Measurements from ENCODE around the gene PHYHD1.
A peak's percentile ranks its signal among the peaks of the same experiment; 100 is the strongest.

Gene PHYHD1

GRCh38 chr9:128901822-128902221 lies 19.0 kb upstream of the PHYHD1 start:
- TF ChIP-seq, protein P1, sequence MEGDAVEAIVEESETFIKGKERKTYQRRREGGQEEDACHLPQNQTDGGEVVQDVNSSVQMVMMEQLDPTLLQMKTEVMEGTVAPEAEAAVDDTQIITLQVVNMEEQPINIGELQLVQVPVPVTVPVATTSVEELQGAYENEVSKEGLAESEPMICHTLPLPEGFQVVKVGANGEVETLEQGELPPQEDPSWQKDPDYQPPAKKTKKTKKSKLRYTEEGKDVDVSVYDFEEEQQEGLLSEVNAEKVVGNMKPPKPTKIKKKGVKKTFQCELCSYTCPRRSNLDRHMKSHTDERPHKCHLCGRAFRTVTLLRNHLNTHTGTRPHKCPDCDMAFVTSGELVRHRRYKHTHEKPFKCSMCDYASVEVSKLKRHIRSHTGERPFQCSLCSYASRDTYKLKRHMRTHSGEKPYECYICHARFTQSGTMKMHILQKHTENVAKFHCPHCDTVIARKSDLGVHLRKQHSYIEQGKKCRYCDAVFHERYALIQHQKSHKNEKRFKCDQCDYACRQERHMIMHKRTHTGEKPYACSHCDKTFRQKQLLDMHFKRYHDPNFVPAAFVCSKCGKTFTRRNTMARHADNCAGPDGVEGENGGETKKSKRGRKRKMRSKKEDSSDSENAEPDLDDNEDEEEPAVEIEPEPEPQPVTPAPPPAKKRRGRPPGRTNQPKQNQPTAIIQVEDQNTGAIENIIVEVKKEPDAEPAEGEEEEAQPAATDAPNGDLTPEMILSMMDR (IDR thresholded peaks at IDR 0.05) = no peak
- no peak overlapping the region for H3K4me3 ChIP-seq
- no peaks in the 10 kb centered on the region for H3K27me3 ChIP-seq
- peaks cover 0 to 72% (median 44%) of the 10 kb centered on the region in 4 donors for H3K4me1 ChIP-seq
- no peaks in the 10 kb centered on the region for H3K9me3 ChIP-seq
- no peak for DNase-seq
- peaks cover 21 to 49% (median 39%) of the 10 kb centered on the region in 3 donors for H3K36me3 ChIP-seq
- intact Hi-C loops (cut with DNase I; ENCODE audit: low total_unique reads) = no loop called here
- peak overlapping the region; percentile 80 to 83 for H3K27ac ChIP-seq

DNA sequence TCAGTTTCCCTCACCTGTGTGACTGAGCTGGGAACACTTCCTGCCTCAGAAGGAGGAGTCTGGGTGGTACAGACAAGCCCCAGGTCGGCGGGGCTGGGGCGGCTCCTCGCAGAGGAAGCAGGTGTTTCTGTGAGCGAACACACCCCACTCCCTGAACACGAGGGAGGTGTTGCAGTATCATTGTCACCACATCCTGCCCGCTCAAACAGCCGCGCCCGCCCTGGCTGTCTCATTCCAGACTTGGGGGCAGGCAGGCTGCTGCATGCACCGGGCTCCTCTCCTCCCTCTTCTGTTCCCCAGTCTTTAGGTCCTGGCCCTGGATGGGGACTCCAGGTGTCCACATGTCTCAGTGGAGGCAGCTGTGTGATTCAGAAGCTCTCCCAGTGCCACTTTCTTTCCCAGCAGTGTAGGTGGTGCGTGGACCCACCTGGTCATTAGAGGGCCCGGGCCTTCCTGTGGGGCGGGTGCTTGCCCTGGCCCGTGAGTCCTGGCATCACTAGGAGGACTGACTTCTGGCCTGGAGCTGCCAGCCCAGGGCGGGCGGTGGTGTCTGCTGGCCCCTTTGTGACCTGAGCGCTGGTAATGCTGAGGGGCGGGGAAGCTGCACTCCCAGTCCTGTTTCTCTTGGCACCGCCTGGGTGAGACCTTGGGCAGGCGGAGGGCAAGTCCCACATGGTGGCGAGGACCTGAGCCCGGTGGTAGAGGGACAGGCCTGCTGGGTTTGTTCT lies 18.3 kb upstream of the PHYHD1 start:
- no peak overlapping the region for H3K4me3 ChIP-seq
- DNase-seq = peak; percentile 47 to 91
- H3K4me1 ChIP-seq = peaks cover 0 to 72% (median 45%) of the 10 kb centered on the region in 4 donors
- peak overlapping the region; percentile 80 to 83 for H3K27ac ChIP-seq
- intact Hi-C loops (cut with DNase I; ENCODE audit: low total_unique reads) = no loop called here
- H3K36me3 ChIP-seq = peaks cover 21 to 49% (median 39%) of the 10 kb centered on the region in 3 donors
- TF ChIP-seq, protein P1 (IDR thresholded peaks at IDR 0.05) = no peak
- H3K27me3 ChIP-seq = no peaks in the 10 kb centered on the region
- H3K9me3 ChIP-seq = no peaks in the 10 kb centered on the region

DNA sequence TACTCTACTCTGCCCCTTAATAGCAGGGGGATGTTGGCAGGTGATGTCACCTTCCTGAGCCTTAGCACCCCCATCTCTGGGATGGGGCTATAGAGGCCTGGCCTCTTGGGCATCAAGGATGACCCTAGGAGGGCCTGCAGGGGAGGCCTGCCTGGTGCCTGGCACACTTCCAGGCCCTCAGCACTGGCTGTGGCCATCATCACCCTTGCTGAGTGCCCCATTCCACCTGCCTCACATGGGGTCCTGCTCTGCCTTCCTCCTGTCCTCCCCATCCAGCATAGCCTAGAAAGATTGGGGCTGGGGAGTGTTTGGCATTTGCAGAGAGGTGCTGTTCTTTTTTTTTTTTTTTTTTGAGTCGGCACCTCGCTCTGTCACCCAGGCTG lies 17.7 kb upstream of the PHYHD1 start:
- intact Hi-C loops (cut with DNase I; ENCODE audit: low total_unique reads) = no loop called here
- H3K27me3 ChIP-seq = no peaks in the 10 kb centered on the region
- no peak overlapping the region for H3K4me3 ChIP-seq
- peak overlapping the region; percentile 80 to 83 for H3K27ac ChIP-seq
- H3K9me3 ChIP-seq = no peaks in the 10 kb centered on the region
- no peak for DNase-seq
- H3K36me3 ChIP-seq = peaks cover 24 to 49% (median 41%) of the 10 kb centered on the region in 3 donors
- TF ChIP-seq, protein P1 (IDR thresholded peaks at IDR 0.05) = no peak
- peaks cover 0 to 72% (median 45%) of the 10 kb centered on the region in 4 donors for H3K4me1 ChIP-seq

- Histone ChIP-seq H3K4me3 (no peak overlapping the region), H3K27me3 (no peaks in the 10 kb centered on the region), H3K36me3 (peaks cover 25 to 49% (median 41%) of the 10 kb centered on the region in 3 donors), H3K4me1 (peaks cover 0 to 69% (median 41%) of the 10 kb centered on the region in 4 donors), H3K9me3 (no peaks in the 10 kb centered on the region), H3K27ac (peak overlapping the region; percentile 80 to 83)
- intact Hi-C loops (cut with DNase I; ENCODE audit: low total_unique reads) = no loop called here
- TF ChIP-seq, protein P1 (IDR thresholded peaks at IDR 0.05) = no peak
- DNase-seq = no peak
Measured at GRCh38 chr9:128903871-128904620, 16.7 kb upstream of the PHYHD1 start.

DNA sequence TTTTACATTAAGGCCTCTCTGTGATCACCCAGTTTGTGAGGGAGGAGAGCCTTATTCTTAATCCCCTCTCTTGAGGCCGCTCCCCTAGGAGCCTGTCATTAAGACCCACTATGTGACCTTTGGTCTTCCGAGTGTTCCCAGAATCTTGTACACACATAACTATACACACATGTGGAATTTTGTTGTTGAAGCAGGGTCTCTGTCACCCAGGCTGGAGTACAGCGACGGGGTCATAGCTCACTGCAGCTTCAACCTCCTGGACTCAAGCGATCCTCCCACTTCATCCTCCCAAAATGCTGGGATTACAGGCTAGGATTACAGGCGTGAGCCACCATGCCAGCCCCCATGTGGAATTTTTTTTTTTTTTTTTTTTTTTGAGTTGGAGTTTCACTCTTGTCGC lies 14.8 kb upstream of the PHYHD1 start:
- Histone ChIP-seq H3K9me3 (no peaks in the 10 kb centered on the region), H3K36me3 (peaks cover 38 to 58% (median 46%) of the 10 kb centered on the region in 3 donors), H3K4me1 (peaks cover 0 to 70% (median 54%) of the 10 kb centered on the region in 4 donors), H3K27me3 (no peaks in the 10 kb centered on the region), H3K27ac (peak overlapping the region; percentile 80 to 83), H3K4me3 (no peak overlapping the region)
- intact Hi-C loops (cut with DNase I; ENCODE audit: low total_unique reads) = no loop called here
- TF ChIP-seq, protein P1 (IDR thresholded peaks at IDR 0.05) = no peak
- no peak for DNase-seq

Data from tibial artery (tissue), 4 donors.